Measurements from ENCODE around the gene MMP17. TPM values are rescaled to one million over a fixed set of nuclear protein-coding genes. Genes with fewer than 3 reads are reported as not detected.

Gene MMP17
- total and polyA plus RNA-seq, 2 of the 4 experiments (the other 2 are of a cell fraction), result 1.4 to 11.8 TPM

- in situ Hi-C loops (cut with MboI; ENCODE audit: low sequenced_read_pairs), result no loop called here
- ChIA-PET POLR2A (ENCODE audit: unreplicated experiment) (no interaction called here), CTCF (interaction anchor here (0.9 kb wide), 1 partner anchor 15 kb away, joined by 3 read pairs; no protein-coding TSS in a partner anchor)
- dilution Hi-C loops (cut with HindIII; ENCODE audit: low sequenced_read_pairs, unreplicated experiment), result no loop called here
- no peak overlapping the region for H3K9ac ChIP-seq (ENCODE audit: low read depth, low read length)
- H3K9me3 ChIP-seq (ENCODE audit: control insufficient read depth, insufficient read depth, low read length), result no peaks in the 10 kb centered on the region
- ATAC-seq (ENCODE audit: low read depth) (no peak), DNase-seq (no peak)
- H3K27ac ChIP-seq (ENCODE audit: insufficient read depth, low read length), result no peak overlapping the region
- no peaks in the 10 kb centered on the region for H3K27me3 ChIP-seq (ENCODE audit: control insufficient read depth, insufficient read depth, low read length)
- H3K9me1 ChIP-seq (ENCODE audit: insufficient read depth, low read length), result peaks cover 5% of the 10 kb centered on the region; the same call in 1 of the 2 replicates
- WGBS, 2 experiments (ENCODE audit: extremely low coverage in 2 of 2, insufficient read length in 1 of 2), result 100% methylated on average over 4 of the region's 6 CpGs; no CpG with 5 or more reads in 1 of the 2 experiments
- H4K20me1 ChIP-seq (ENCODE audit: insufficient read depth, low read length), result no peaks in the 10 kb centered on the region
- H3K4me2 ChIP-seq (ENCODE audit: low read depth, low read length), result no peak overlapping the region
- no peak overlapping the region for H2BK120ac ChIP-seq (ENCODE audit: low read depth, low read length)
- H2BK5ac ChIP-seq (ENCODE audit: low read depth, low read length, poor library complexity, severe bottlenecking), result no peak overlapping the region
- H2BK20ac ChIP-seq (ENCODE audit: low read depth, low read length), result no peak overlapping the region
- TF ChIP-seq RCOR1 (IDR thresholded peaks at IDR 0.05; ENCODE audit: insufficient replicate concordance, low read length) (no peak), MAFK (IDR thresholded peaks at IDR 0.05; ENCODE audit: low read depth, low read length) (no peak), FOS (IDR thresholded peaks at IDR 0.05; ENCODE audit: low read depth, low read length) (no peak), CHD1 (IDR thresholded peaks at IDR 0.05; ENCODE audit: low read depth, low read length) (no peak), BHLHE40 (IDR thresholded peaks at IDR 0.05; ENCODE audit: low read depth, low read length) (no peak)
- H3K4me3 ChIP-seq (ENCODE audit: insufficient read depth, low read depth, low read length), result no peak overlapping the region
- intact Hi-C loops (cut with micrococcal nuclease), result no loop called here
- H4K91ac ChIP-seq (ENCODE audit: insufficient read depth, low read depth, low read length), result no peak overlapping the region
- no peaks in the 10 kb centered on the region for H3K4me1 ChIP-seq (ENCODE audit: control insufficient read depth, insufficient read depth, low read length)
- no peak overlapping the region for H3K56ac ChIP-seq (ENCODE audit: extremely low read depth, insufficient read depth, low read length)
- no peak overlapping the region for H3K23ac ChIP-seq (ENCODE audit: low read depth, low read length)
- no peak overlapping the region for H2AFZ ChIP-seq (replicated peaks; ENCODE audit: low read length, poor library complexity)
- H2AK9ac ChIP-seq (replicated peaks; ENCODE audit: low read depth, low read length, poor library complexity), result no peak overlapping the region
- no TSS peak for BruUV-seq (replicated peaks)
- peaks cover 5 to 11% of the 10 kb centered on the region in 2 experiments; a peak in 2 of 4 replicates for H3K79me1 ChIP-seq (ENCODE audit: low read depth in 1 of 2, low read length in 2 of 2)
- H4K5ac ChIP-seq (ENCODE audit: low read depth, low read length), result no peak overlapping the region
- no peak overlapping the region for H3K14ac ChIP-seq (replicated peaks; ENCODE audit: low read depth, low read length)
- H2BK15ac ChIP-seq (ENCODE audit: low read depth, low read length), result no peak overlapping the region
- no peak overlapping the region for H3K18ac ChIP-seq (ENCODE audit: low read depth, low read length)
- no peak overlapping the region for H2AK5ac ChIP-seq (ENCODE audit: low read depth, low read length)
- H3K36me3 ChIP-seq (ENCODE audit: control insufficient read depth, insufficient read depth, low read length), result peaks cover 47% of the 10 kb centered on the region
- H4K8ac ChIP-seq (ENCODE audit: low read depth in 2 of 2, low read length in 2 of 2), result no peak overlapping the region
- no peak overlapping the region for H3K4ac ChIP-seq (ENCODE audit: low read depth, low read length)
Observed at GRCh38 chr12:131796411-131796736, 31.8 kb upstream of the MMP17 start.
